Nephron (organoid): Measurements from ENCODE around the gene TAP1.

Experiments
- H3K27ac Mint-ChIP-seq, 3 experiments: 2 replicates each; pipeline ENCODE4 v1.8.0; 2020; ENCODE audit warnings: mixed read lengths in 3 of 3, mild to moderate bottlenecking in 2 of 3, moderate library complexity in 1 of 3
- H3K27me3 Mint-ChIP-seq: 2 replicates; pipeline ENCODE4 v1.8.0; 2021; ENCODE audit warnings: low read depth, mild to moderate bottlenecking, moderate library complexity, mixed read lengths
- H3K36me3 Mint-ChIP-seq: 2 replicates; pipeline ENCODE4 v1.8.0; 2020; ENCODE audit warnings: low read depth, mixed read lengths
- H3K4me1 Mint-ChIP-seq: 2 replicates; pipeline ENCODE4 v1.8.0; 2020; ENCODE audit warnings: mixed read lengths
- H3K4me3 Mint-ChIP-seq, 3 experiments: 2 replicates each; pipeline ENCODE4 v1.8.0; 2020; ENCODE audit warnings: mild to moderate bottlenecking in 3 of 3, mixed read lengths in 3 of 3, moderate library complexity in 2 of 3
- H3K9me3 Mint-ChIP-seq: 2 replicates; pipeline ENCODE4 v1.8.0; 2020; ENCODE audit warnings: mixed read lengths
- CTCF ChIP-seq, 3 experiments: fragments of 200-600 bp; sonication (generic); IDR thresholded peaks; one replicate each; pipeline ENCODE4 v1.5.0; 2021; ENCODE audit warnings: antibody characterized with exemption in 3 of 3; ENCODE audit not compliant: unreplicated experiment in 3 of 3

TAP1 gene

GRCh38 chr6:32853541-32854375 lies at the start of gene TAP1, which contains the start of gene PSMB9:
TAP1 (minus strand) TSS chr6:32853704; CDS start chr6:32853636, 68 bp downstream.
PSMB9 (plus strand) TSS chr6:32854192; CDS start chr6:32854230, 38 bp downstream.
- H3K27me3 Mint-ChIP-seq, result peaks cover 95% of the 10 kb centered on the region
- H3K4me3 Mint-ChIP-seq, result peak within 1 kb of the TSS; percentile 88 to 99 (median 98)
- H3K36me3 Mint-ChIP-seq, result no peaks in the 10 kb centered on the region
- TF ChIP-seq CTCF (IDR thresholded peaks at IDR 0.05; ENCODE audit: unreplicated experiment in 3 of 3), result peak; percentile 60 to 78 (median 66)
- no peaks in the 10 kb centered on the region for H3K9me3 Mint-ChIP-seq
- peaks cover 15% of the 10 kb centered on the region for H3K4me1 Mint-ChIP-seq
- H3K27ac Mint-ChIP-seq, result peak within 1 kb of the TSS; percentile 75 to 97 (median 85)

GRCh38 chr6:32895006-32895345 lies 41.5 kb upstream of the TAP1 start:
- no peak for TF ChIP-seq CTCF (IDR thresholded peaks at IDR 0.05; ENCODE audit: unreplicated experiment in 3 of 3)
- Mint-ChIP-seq H3K36me3 (no peaks in the 10 kb centered on the region), H3K4me3 (peak overlapping the region; percentile 99 to 100 (median 100)), H3K4me1 (peaks cover 13% of the 10 kb centered on the region), H3K27ac (peak overlapping the region; percentile 94 to 100 (median 99)), H3K9me3 (no peaks in the 10 kb centered on the region), H3K27me3 (no peaks in the 10 kb centered on the region)

GRCh38 chr6:32894085-32895005 lies 40.8 kb upstream of the TAP1 start:
- TF ChIP-seq CTCF (IDR thresholded peaks at IDR 0.05; ENCODE audit: unreplicated experiment in 3 of 3), result peak in 1 of 3 experiments; percentile 28
- Mint-ChIP-seq H3K27ac (peak overlapping the region; percentile 94 to 100 (median 99)), H3K9me3 (no peaks in the 10 kb centered on the region), H3K4me1 (peaks cover 13% of the 10 kb centered on the region), H3K36me3 (no peaks in the 10 kb centered on the region), H3K4me3 (peak overlapping the region; percentile 99 to 100 (median 100)), H3K27me3 (no peaks in the 10 kb centered on the region)

GRCh38 chr6:32890831-32891230 lies 37.3 kb upstream of the TAP1 start:
- Mint-ChIP-seq H3K27me3 (no peaks in the 10 kb centered on the region), H3K27ac (no peak overlapping the region), H3K4me1 (peaks cover 32% of the 10 kb centered on the region), H3K36me3 (no peaks in the 10 kb centered on the region), H3K4me3 (no peak overlapping the region), H3K9me3 (no peaks in the 10 kb centered on the region)
- TF ChIP-seq CTCF (IDR thresholded peaks at IDR 0.05; ENCODE audit: unreplicated experiment in 3 of 3), result no peak

GRCh38 chr6:32889533-32889932 lies 36.0 kb upstream of the TAP1 start:
- TF ChIP-seq CTCF (IDR thresholded peaks at IDR 0.05; ENCODE audit: unreplicated experiment in 3 of 3), result no peak
- Mint-ChIP-seq H3K4me3 (no peak overlapping the region), H3K36me3 (no peaks in the 10 kb centered on the region), H3K9me3 (no peaks in the 10 kb centered on the region), H3K27ac (no peak overlapping the region), H3K27me3 (no peaks in the 10 kb centered on the region), H3K4me1 (peaks cover 21% of the 10 kb centered on the region)
